NCI-H226 (cell line): ENCODE data around the gene DOK7.

Source experiments
- DNase-seq: peaks from one replicate; pipeline ENCODE4 v3.0.0-alpha.2; 2015

Gene DOK7, protein sequence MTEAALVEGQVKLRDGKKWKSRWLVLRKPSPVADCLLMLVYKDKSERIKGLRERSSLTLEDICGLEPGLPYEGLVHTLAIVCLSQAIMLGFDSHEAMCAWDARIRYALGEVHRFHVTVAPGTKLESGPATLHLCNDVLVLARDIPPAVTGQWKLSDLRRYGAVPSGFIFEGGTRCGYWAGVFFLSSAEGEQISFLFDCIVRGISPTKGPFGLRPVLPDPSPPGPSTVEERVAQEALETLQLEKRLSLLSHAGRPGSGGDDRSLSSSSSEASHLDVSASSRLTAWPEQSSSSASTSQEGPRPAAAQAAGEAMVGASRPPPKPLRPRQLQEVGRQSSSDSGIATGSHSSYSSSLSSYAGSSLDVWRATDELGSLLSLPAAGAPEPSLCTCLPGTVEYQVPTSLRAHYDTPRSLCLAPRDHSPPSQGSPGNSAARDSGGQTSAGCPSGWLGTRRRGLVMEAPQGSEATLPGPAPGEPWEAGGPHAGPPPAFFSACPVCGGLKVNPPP

DNA sequence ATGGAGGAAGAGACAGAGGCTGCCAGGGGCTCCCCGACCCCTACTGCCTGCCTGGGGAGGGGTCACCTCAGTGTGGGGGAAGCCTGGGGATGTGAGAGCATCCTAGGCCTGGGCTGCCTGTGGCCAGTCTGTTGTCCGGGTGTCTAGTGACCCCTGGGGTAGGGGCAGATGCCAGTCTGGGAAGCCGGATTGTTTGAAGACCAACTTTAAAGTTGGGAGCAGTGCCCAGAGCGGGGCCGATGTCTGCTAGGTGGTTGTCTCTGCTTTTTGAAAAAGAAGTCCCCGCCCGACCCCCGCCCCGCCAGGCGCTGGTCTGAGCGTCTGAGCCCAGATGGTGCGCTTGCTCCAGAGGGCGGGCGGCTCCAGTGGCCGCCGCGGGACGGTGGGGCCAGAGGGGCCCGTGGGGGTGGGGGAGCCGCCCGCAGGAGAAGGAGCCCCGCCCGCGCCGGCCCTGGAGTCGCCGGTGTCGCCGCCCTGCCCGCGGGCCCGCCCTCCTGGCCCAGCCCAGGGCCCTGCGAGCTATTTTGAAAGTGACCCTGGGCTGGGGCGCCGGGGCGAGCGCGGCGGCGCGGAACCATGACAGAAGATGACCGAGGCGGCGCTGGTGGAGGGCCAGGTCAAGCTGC, at the start of gene DOK7:
Gene DOK7, plus strand, starts transcription at position 517 of the 626 bp plus-strand sequence. Its CDS starts 70 bp downstream, at position 587.
- no peak for DNase-seq

DNA sequence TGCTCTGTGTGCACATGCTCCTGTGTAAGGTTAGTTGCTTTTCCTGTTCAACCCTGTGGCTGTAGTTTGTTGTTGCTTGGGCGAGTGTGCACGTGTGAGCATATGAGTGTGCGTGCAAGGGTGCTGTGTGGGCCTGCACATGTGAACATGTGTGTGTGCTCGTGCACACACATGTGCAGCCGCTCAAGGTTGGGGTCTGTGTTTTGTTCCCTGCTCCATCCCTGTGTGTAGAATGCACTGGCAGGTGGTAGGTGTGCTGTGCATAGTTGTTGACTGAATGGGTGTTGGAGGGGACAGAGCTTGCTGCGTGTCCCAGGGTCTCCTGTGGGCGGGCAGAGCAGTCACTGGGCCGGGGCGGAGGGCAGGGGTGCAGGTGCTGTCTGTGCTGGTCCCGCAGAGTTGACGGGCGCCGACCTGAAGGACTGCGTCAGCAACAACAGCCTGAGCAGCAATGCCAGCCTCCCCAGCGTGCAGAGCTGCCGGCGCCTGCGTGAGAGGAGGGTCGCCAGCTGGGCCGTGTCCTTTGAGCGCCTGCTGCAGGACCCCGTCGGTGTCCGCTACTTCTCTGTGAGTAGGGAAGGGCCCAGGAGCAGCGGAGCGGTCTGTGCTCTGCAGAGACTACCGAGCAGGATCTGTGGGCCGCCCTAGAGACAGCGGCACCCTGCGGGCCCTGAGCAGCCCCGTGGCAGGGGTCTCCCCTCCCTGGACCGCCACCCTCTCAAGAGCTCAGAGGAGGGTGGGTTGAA, 49.3 kb upstream of the DOK7 start:
- no peak for DNase-seq

DNA sequence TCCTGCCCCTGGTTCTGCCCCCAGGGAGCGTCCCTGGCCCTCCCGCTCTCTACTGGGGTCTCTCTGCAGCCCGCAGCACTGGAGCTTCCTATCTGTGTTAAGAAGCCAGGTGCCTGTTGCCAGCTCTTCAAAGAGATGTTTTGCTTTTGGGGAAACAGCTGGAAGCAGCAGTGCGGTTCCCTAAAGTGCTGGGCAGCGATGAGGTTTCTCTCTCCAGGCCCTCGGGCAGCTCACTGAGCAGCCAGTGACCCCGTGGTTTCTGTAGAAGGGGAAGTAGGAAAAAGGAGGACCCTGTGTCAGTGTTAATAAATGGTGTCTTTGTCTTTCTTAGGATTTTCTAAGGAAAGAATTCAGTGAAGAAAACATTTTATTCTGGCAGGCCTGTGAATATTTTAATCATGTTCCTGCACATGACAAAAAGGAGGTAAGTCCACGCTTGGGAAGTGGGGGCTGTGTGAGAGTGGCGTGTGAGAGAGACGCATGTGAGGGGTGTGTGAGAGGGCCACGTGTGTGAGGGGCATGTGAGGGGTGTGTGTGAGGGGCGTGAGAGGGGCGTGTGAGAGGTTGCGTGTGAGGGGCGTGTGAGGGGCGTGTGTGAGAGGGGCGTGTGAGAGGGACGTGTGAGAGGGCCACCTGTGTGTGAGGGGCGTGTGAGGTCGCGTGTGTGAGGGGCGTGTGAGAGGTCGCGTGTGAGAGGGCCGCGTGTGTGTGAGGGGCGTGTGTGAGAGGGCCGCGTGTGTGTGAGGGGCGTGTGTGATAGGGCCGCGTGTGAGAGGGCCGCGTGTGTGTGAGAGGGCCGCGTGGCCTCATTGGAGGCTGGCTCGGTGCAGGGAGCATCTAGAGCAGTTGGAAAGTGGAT, 48.5 kb upstream of the DOK7 start:
- DNase-seq = no peak

DNA sequence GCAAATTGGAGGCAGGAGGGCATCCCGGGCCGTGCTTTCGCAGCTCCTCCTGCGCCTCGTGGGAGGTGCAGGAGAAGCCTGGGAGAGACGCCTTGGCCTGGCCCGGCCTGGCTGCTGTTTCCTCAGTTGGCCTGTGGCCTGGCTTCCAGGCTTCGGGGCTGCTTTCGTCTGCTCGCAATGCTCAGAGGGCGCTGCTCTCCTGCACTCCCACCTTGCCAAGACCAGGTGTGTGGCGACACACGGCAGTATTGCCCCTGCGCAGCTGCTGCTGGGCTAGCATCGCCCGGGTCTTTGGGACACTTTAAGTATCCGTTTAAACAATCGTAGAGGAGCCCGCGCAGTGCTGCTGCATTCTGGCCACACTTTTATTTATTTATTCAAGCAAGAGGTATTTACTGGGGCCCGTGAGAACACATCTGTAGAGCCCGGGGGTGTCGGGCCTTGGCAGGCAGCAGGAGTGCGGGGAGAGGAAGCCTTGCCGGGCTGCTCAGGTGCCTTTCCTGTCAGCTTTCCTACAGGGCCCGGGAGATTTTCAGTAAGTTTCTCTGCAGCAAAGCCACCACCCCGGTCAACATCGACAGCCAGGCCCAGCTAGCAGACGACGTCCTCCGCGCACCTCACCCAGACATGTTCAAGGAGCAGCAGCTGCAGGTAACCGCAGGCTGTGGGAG, 47.5 kb upstream of the DOK7 start:
- no peak for DNase-seq

DNA sequence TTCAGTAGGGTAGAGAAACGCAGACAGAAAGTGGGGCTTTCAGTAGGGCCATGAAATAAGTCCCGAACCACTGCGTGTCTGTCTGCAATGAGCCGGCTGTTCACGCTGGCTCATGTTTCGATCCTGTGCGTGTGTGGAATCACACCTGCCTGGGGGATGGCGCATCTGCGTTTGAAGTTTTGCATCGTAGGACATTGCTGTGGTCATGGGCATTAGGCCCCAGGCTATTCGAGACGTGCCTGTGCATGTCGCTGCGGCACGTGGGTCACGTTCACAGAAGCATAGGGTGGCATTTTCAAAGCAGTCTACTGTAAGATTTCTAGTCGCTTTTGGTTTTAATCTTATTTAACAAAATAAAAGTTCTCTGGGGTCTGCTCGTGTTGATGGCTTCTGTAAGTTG, 46.8 kb upstream of the DOK7 start:
- no peak for DNase-seq

DNA sequence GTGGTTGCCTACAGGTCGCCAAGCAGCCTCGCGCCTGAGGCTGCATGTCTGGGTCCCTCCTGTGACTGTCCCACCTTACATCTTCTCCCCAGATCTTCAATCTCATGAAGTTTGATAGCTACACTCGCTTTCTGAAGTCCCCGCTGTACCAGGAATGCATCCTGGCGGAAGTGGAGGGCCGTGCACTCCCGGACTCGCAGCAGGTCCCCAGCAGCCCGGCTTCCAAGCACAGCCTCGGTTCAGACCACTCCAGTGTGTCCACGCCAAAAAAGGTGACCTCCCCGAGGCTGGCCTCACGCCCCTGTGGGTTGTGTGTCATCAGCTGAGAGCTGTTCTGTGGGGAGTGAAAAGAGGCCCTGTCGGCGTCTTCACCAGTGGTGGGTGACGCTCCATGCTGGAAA, 46.3 kb upstream of the DOK7 start:
- DNase-seq = no peak

DNA sequence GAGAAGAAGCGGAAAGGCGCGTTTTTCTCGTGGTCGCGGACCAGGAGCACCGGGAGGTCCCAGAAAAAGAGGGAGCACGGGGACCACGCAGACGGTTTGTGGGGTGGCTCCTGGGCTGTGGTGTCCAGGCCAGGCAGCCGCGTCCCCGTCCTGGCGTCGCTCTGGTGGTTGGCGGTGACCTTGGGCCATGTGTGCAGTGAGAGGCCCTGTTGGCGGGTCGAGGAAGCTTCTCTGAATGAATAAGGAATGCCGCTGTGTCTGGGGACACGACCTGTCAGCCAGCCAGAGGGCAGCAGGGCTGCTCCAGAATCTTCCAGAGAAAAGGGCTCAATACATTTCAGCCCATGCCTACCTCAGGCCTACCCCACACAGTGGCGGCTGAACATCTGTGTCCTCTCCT, 45.7 kb upstream of the DOK7 start:
- DNase-seq = no peak

DNA sequence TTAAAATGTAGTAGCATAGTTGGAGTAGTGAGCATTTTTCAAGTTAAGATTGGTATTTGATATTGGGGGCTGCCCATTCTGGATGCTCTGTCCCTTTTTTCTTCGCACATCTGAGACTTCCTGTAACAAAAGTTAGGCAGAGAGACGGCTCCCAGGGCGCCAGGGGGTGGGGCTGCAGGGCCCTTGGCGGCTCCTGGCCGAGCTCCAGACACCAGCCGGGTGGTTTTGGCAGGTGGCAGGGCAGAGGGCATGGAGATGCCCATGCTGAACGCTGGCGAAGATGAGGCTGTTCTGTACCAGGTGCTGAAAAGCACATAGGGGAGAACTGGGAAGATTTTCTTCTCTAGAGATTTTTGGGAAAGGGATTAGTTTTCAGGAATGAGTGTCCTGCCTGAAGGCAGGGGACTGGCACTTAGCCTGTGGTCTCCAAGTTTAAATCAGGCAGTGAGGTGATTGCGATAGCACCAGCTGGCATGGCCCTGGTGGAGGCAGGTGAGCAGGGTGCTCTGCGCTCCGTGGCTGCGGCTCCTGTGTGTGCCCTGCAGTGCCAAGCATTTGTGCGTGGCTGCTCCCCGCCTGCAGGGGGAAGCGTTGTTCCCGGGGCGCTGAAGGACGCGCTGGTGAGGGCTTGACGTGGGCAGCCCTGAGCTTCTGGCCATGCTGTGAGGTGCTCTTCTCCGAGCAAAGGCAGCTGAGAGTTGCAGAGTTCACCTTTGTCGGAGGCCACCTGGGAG, 44.9 kb upstream of the DOK7 start:
- DNase-seq = no peak

DNA sequence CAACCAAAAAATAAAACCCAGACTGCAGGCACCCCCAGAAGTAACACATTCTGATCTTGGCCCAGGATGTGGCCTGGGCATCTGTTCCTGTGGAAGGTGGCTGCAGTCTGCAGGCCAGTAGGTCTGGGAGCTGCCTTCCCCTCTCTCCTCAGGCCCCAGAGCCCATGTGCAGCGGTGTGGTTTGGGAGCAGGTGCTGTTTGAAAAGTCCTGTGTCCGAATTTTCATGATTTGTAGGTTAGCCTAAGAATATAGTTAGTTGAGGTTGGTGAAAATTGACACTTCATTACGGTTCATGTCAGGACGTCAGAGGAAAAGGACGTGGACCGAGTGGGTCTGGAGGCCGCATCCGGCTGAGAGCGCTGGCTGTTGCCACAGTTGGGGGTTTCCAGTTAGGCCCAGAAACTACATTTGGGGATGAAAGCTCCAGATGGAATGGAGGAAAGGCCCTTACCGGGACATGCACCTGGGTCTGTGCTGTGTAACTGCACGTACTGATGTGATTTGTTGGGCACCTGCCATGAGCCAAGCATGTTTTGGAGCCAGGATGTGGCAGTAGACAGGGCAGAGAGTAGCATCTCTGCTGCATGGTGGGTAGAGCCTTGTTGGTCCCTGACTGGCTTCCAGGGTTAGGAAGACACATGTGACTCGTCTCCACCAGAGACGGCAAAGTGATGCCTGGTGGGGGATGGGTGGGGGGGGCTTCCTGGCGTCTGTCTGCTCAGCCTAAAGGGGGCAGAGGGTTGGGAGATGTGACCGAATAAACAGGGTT, 43.1 kb upstream of the DOK7 start:
- DNase-seq = no peak

DNA sequence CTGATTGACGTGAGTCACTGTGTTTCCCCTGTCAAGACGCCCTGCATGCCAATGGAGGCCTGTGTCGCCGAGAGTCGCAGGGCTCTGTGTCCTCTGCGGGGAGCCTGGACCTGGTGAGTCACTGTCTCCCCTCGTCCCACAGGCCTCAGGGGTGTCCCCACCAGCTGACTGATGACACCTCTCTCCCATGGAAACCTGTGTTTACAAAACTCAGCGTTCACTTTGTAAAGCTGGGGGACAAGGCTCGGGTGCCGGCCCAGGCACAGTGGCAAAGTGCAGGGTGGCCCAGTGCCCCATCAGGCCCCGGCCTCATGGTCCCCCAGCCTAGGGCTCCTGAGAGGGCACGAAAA, 42.5 kb upstream of the DOK7 start:
- no peak for DNase-seq

DNA sequence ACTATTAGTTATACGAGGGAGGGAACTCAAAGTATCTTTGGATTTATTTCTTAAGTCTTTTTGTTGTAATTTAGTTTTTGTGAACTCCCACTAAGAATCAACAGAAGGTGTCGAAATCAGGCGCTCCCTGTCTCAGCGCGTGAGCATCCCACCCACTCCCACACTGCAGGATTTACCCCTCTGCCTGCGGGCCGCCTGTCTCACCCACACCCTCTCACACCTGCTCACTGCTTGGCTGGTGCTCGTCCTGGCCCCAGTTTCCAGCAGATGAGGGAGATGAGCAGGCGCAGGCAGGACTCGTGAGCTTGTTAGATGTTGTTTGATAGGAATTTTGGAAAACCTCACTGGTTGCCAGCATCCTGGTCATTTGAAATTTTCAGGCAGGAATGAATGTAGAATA, 42.1 kb upstream of the DOK7 start:
- no peak for DNase-seq

DNA sequence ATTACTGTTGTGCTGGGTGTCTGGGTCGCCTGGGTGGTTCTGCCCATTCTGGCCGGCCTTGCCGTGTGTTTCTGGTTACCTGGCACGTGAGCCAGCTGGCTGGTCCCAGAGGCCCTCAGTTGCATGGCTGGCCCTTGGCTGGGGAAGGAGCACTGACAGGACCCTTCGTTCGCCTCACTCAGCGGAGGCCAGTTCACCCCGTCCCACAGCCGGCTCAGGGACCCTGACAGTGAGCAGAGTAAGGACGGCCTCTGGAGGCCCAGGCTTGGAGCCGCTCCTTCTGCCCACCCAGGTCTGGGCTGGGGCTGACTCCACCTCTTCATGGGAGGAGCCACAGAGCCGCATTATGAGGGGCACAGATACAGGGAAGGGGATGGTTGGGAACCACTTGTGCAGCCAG, 41.6 kb upstream of the DOK7 start:
- no peak for DNase-seq

DNA sequence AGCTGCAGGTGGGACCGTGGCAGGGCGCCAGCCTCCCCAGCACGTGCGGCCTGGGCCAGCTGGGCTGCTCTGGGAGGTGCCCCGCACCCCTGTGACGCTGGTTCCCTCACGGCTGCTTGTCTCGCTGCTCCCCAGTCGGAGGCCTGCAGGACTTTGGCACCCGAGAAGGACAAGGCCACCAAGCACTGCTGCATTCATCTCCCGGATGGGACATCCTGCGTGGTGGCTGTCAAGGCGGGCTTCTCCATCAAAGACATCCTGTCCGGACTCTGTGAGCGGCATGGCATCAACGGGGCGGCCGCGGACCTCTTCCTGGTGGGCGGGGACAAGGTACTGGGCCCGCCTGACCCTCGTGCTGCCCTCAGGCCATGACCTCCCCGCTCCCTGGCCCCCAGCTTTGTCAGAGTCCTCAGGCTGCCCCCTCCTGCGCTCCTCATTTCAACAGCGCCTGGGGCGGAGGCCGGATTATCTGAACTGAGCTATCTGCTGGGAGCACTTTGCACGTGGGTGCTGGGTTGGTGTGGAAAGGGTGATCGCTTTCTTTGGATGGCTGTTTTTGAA, 40.8 kb upstream of the DOK7 start:
- no peak for DNase-seq

DNA sequence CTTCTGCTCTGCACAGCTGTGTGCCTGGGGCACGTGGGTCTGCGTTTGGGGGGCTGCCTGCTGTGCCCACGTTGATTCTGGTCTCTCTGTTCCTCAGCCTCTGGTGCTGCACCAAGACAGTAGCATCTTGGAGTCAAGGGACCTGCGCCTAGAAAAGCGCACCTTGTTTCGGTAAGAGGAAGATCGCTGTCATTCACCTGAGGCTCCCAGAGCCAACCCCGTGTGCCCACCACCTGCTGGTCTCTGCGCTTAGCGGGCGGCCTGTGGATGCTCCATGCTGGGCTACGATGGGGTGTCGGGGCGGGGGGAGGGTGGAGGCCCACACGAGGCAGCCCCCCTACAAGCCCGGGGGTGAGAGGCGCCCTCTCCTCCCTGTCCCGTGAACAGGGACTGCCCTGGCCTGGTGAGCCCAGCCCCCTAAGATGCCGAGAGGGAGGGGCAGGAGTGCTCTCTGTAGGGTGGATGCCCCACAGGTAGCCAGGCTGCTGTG, 40.3 kb upstream of the DOK7 start:
- no peak for DNase-seq

DNA sequence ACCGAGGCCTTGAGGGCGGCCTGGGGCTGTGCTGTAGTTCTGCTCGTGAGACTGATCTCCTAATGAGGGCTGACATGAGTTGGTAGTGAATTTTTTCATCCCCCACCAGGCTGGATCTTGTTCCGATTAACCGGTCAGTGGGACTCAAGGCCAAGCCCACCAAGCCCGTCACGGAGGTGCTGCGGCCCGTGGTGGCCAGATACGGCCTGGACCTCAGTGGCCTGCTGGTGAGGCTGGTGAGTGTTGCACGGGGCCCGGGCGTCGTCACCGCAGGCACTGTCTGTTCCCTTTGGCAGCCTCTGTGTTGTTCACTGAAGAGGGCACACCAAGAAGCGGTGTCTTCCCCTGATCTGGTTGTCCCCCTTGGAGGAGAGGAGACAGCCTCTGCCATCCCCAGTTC, 39.7 kb upstream of the DOK7 start:
- DNase-seq = no peak

DNA sequence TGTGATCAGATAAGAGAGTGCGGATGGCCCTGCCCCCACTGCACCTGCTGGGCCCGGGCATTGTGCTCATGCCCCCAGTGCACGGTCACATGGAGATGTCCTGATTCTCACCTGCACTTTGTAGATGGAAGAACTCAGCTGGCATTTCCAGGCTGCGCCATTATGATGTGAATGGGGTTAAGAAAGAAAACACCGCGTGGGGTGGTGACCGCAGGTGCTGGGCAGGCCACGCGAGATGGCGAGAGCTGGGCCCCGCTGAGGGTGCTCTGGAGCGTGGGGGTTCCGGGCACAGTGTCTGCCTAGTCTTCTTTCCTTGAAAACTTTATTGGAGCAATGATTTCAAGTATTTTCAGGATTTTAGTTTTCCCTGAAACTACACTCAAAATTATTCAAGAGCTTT, 39.2 kb upstream of the DOK7 start:
- DNase-seq = no peak

DNA sequence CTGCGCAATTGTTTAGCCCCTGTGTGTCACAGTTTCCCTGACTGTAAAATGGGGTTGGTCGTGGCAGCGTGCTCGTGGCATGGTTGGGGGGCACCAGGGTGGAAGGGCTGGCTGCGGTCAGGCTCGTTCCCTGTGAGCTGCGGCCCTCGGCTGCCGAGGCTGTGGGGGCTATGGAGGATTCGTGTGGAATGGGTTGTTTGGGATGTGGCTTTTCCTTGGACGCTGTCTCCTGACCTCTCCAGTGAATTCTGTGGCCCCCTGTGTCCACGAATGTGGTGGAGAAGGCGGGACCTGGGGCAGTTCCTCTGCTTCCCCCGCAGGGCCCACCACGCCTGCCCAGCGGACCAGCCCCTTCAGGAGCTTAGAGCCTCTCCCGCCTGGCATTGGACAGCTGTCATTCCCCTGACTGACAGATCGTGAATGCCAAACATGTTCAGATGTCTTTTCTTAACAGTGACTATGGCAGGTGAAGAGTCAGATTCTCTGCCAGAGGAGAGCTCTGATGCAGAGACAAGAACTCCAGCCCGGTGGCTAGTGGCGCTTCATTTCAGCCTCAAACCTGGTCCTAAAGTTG, 38.5 kb upstream of the DOK7 start:
- no peak for DNase-seq

DNA sequence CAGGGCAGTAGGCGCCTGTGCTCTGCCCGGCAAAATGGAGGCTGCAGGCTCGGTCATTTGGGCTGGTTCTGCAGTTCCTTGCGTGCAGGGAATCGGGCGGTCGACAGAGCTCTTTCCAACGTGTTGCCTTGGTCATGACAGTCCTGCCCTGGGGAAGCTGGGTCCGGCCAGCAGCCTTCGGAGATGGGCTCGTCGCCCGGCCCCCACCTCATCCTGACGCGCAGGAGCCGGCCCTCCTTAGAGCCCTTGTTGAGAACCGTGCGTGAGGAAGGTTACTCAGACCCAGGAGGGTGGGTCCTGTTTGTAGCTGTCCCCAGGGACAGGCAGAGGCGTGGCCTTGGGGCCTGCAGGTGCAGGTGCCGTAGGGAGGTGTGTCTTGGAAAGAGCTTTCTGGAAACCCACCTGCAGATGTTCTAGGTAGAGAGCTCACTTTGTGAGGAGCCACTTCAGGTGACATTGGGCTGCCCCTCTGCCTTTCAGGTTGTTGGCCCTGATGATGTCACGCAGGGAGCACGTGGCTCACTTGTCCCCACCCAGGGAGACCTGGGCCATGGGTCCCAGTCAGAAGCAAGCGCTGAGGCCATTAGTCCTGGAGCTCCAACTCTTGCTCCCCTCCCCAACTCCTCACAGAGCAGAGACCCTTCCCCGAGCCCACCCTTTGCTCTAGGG, 36.5 kb upstream of the DOK7 start:
- DNase-seq = no peak

DNA sequence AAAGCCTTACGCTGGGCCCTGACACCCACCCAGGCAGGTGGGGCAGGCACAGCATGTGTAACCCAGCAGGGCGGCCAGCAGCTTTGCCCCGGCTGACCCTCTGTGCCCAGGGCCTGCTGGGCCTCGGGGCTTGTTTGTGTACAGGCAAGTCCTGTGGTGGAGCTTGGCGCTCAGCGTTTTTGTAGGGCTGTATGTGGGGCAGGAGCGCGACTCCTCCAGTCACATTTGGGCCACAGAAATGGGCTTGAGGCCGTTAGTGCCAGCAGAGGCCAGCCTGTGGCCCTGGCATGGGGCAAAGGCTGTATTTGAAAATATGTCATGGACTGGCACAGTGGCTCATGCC, 36.0 kb upstream of the DOK7 start:
- DNase-seq = no peak
